Activated T-helper 2 cell treated with anti-CD3 and anti-CD28 coated beads, Interferon-gamma antibody, Interleukin-2, Interleukin-4, amounts not matched to agents 10 μg/mL and 5 μg/mL and 100 μg/mL, durations not matched to agents 14 hours and 24 hours and 36 hours (primary cell): ENCODE data around the gene RFNG. TPM values are rescaled to one million over a fixed set of nuclear protein-coding genes. Genes with fewer than 3 reads are reported as not detected.

Experiments used
- DNase-seq: peaks from one replicate; pipeline ENCODE4 v3.0.0; 2021; ENCODE audit warnings: low spot score
- H3K27ac Mint-ChIP-seq: one replicate; pipeline ENCODE4 v1.8.0; 2021; ENCODE audit warnings: mixed read lengths
- H3K27me3 Mint-ChIP-seq: one replicate; pipeline ENCODE4 v1.8.0; 2021; ENCODE audit warnings: low read depth, mixed read lengths
- H3K36me3 Mint-ChIP-seq: one replicate; pipeline ENCODE4 v1.8.0; 2021; ENCODE audit warnings: low read depth, mixed read lengths
- H3K4me1 Mint-ChIP-seq: one replicate; pipeline ENCODE4 v1.8.0; 2021; ENCODE audit warnings: low read depth, mixed read lengths
- H3K4me3 Mint-ChIP-seq: one replicate; pipeline ENCODE4 v1.8.0; 2021; ENCODE audit warnings: low read depth, mild to moderate bottlenecking, moderate library complexity, mixed read lengths
- H3K9me3 Mint-ChIP-seq: one replicate; pipeline ENCODE4 v1.8.0; 2021; ENCODE audit warnings: mixed read lengths
- intact Hi-C: fragments of 100-400 bp; cut with micrococcal nuclease; formaldehyde crosslinking; loops from one replicate; pipeline ENCODE4 v1.15.1; 2023
- total RNA-seq: library from RNA; stranded (reverse); gene quantifications from 2 replicates; pipeline ENCODE4 v1.2.3, GENCODE V29; 2022

RFNG gene
- total RNA-seq, 1 donor from 2014 or later, result 21.8 TPM

- Mint-ChIP-seq H3K9me3 (no peaks in the 10 kb centered on the region), H3K36me3 (peaks cover 7% of the 10 kb centered on the region), H3K4me3 (no peak overlapping the region), H3K27ac (no peak overlapping the region), H3K4me1 (peaks cover 7% of the 10 kb centered on the region), H3K27me3 (no peaks in the 10 kb centered on the region)
- intact Hi-C loops, result no loop called here
- no peak for DNase-seq
Observed at GRCh38 chr17:82018152-82018988, 33.2 kb downstream of the RFNG start.

GRCh38 chr17:82017612-82018151 lies 33.9 kb downstream of the RFNG start:
- Mint-ChIP-seq H3K4me3 (no peak overlapping the region), H3K4me1 (peaks cover 7% of the 10 kb centered on the region), H3K27ac (no peak overlapping the region), H3K9me3 (no peaks in the 10 kb centered on the region), H3K36me3 (peaks cover 7% of the 10 kb centered on the region), H3K27me3 (no peaks in the 10 kb centered on the region)
- intact Hi-C loops, result no loop called here
- DNase-seq, result no peak

- Mint-ChIP-seq H3K9me3 (no peaks in the 10 kb centered on the region), H3K36me3 (peaks cover 7% of the 10 kb centered on the region), H3K4me1 (peaks cover 7% of the 10 kb centered on the region), H3K27ac (no peak overlapping the region), H3K27me3 (no peaks in the 10 kb centered on the region), H3K4me3 (no peak overlapping the region)
- intact Hi-C loops, result no loop called here
- no peak for DNase-seq
Observed at GRCh38 chr17:82016875-82017459, 34.6 kb downstream of the RFNG start.

- no peak for DNase-seq
- Mint-ChIP-seq H3K36me3 (peaks cover 7% of the 10 kb centered on the region), H3K27ac (no peak overlapping the region), H3K27me3 (no peaks in the 10 kb centered on the region), H3K4me1 (peaks cover under 1% of the 10 kb centered on the region), H3K9me3 (no peaks in the 10 kb centered on the region), H3K4me3 (no peak overlapping the region)
- intact Hi-C loops, result no loop called here
Observed at GRCh38 chr17:82016061-82016874, 35.3 kb downstream of the RFNG start.

DNA sequence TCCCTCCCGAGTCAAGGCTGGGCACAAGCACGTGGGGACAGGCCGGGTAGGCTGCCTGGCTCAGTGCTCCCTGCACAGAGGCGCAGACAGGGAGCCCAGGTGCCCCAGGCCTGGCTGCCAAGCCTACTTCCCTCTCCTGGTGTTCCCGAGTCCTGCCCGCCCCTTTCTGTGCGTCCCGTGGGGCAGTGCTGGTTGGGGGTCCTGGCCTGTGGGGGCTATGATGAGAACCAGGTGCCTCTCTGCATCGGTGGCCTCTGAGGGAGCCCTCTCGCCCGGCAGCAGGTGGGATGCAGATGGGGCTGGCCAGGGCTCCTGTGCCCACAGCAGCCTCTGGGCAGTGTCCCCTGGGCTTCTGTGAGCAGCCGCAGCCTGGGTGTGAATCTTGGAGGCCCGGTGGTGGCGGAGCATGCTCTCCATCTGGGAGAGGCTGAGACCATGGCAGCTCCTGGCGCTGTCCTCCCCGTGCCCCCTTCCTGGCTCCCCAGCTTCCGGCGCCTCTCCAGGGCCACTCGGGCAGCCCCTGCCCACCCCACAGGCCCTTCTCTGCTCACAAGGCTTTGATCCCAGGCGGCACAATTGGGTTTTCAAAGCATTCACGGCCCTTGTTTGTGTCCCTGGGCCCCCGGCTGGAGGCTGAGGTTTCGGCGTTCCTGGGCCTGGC lies 36.2 kb downstream of the RFNG start:
- intact Hi-C loops, result no loop called here
- Mint-ChIP-seq H3K27ac (no peak overlapping the region), H3K36me3 (peaks cover 7% of the 10 kb centered on the region), H3K4me3 (no peak overlapping the region), H3K4me1 (no peaks in the 10 kb centered on the region), H3K9me3 (no peaks in the 10 kb centered on the region), H3K27me3 (no peaks in the 10 kb centered on the region)
- DNase-seq, result no peak

GRCh38 chr17:82014971-82015310 lies 36.7 kb downstream of the RFNG start:
- H3K27ac Mint-ChIP-seq, result no peak overlapping the region
- H3K36me3 Mint-ChIP-seq, result peaks cover 7% of the 10 kb centered on the region
- H3K9me3 Mint-ChIP-seq, result no peaks in the 10 kb centered on the region
- no peaks in the 10 kb centered on the region for H3K4me1 Mint-ChIP-seq
- intact Hi-C loops, result no loop called here
- H3K27me3 Mint-ChIP-seq, result no peaks in the 10 kb centered on the region
- no peak for DNase-seq
- no peak overlapping the region for H3K4me3 Mint-ChIP-seq

- Mint-ChIP-seq H3K27ac (no peak overlapping the region), H3K4me1 (no peaks in the 10 kb centered on the region), H3K36me3 (peaks cover 7% of the 10 kb centered on the region), H3K4me3 (no peak overlapping the region), H3K27me3 (no peaks in the 10 kb centered on the region), H3K9me3 (no peaks in the 10 kb centered on the region)
- intact Hi-C loops, result no loop called here
- DNase-seq, result no peak
Observed at GRCh38 chr17:82014432-82014831, 37.2 kb downstream of the RFNG start.

DNA sequence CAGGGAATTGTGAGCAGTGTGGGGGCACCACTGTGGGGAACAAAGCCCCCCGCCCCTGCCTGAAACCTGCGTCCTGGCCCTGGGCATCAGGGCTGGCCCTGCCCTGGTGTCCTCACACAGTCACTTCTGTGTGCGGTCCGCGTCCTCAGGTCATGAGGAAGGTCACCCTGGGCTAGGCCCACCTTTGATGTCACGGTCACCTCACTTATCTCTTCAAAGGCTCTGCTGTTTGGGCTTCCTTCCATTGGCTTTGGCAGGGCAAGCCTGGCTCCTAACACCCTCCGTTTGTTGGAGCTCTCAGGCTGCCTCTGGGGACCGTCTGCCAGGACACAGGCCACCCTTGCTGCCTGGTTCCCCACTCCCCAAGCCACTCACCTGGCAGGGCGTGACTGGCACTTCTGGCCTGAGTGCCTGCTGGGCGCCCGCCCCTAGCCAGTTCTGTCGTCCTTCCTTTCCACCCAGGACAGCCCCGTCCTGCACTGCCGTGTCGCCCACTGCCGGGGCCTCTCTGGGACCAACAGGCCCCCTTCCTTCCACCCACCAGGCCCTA lies 37.8 kb downstream of the RFNG start:
- Mint-ChIP-seq H3K36me3 (peaks cover 6% of the 10 kb centered on the region), H3K9me3 (no peaks in the 10 kb centered on the region), H3K27ac (no peak overlapping the region), H3K27me3 (no peaks in the 10 kb centered on the region), H3K4me1 (no peaks in the 10 kb centered on the region), H3K4me3 (no peak overlapping the region)
- DNase-seq, result no peak
- intact Hi-C loops, result no loop called here

GRCh38 chr17:82013341-82013740 lies 38.3 kb downstream of the RFNG start:
- Mint-ChIP-seq H3K9me3 (no peaks in the 10 kb centered on the region), H3K27me3 (no peaks in the 10 kb centered on the region), H3K36me3 (peaks cover 1% of the 10 kb centered on the region)

GRCh38 chr17:82012640-82013295 lies 38.8 kb downstream of the RFNG start:
- no peak overlapping the region for H3K27ac Mint-ChIP-seq
- no peaks in the 10 kb centered on the region for H3K27me3 Mint-ChIP-seq
- no peak for DNase-seq
- intact Hi-C loops, result no loop called here
- no peaks in the 10 kb centered on the region for H3K9me3 Mint-ChIP-seq
- no peak overlapping the region for H3K4me3 Mint-ChIP-seq
- H3K36me3 Mint-ChIP-seq, result no peaks in the 10 kb centered on the region
- no peaks in the 10 kb centered on the region for H3K4me1 Mint-ChIP-seq

More at GRCh38 chr17:82013341-82013740, 38.3 kb downstream of the RFNG start:
- Mint-ChIP-seq H3K4me1 (no peaks in the 10 kb centered on the region), H3K4me3 (no peak overlapping the region), H3K27ac (no peak overlapping the region)
- intact Hi-C loops, result no loop called here
- no peak for DNase-seq

DNA sequence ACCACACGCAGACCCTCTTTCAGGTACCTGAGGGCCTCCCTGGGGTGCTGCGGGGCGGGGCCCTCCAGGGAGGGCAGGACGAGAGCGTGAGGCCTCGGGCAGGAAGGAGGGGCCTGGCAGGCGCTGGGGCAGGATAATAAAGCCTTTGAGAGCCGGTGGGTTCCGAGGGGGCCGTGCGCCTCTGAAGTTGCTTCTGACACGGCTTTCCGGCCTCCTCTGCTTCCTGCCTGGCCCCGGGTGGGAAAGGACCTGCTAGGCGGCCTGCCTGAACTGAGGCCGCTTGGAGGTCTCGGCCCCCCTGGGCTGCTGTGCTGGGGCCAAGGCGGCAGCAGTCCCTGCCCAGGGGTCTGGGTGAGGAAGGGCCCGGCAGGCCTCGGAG lies 39.4 kb downstream of the RFNG start:
- H3K9me3 Mint-ChIP-seq, result no peaks in the 10 kb centered on the region
- H3K27ac Mint-ChIP-seq, result no peak overlapping the region
- no peaks in the 10 kb centered on the region for H3K4me1 Mint-ChIP-seq
- no peaks in the 10 kb centered on the region for H3K36me3 Mint-ChIP-seq
- intact Hi-C loops, result no loop called here
- H3K4me3 Mint-ChIP-seq, result no peak overlapping the region
- no peak for DNase-seq
- H3K27me3 Mint-ChIP-seq, result no peaks in the 10 kb centered on the region

DNA sequence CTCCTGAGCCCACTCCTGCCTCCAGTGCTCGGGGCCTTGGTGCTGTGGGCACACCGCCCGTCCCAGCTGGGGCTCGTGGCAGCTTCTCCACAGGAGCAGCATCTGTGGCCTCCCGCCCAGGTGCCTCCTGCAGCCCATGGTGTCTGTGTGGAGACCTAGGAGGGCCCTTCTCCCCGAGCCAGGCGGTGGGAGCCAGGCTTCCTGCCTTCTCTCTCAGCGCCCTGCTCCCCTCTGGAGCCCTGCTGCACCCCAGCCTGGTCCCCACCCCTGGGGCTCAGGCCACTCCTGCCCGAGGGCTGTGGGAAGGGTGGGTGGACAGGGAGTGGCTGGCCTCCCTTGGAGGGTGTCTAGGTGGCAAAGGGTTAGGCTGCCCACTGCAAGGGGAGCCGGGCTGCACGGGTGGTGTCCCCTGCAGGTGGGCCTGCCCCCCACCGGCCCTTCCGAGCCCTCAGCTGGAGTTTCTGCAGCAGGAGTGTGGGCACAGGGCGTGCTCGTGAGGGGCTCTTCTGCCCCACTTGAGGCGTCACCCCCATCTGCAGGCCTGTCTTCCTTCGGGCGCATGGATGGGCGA lies 39.9 kb downstream of the RFNG start:
- intact Hi-C loops, result no loop called here
- Mint-ChIP-seq H3K4me3 (no peak overlapping the region), H3K9me3 (no peaks in the 10 kb centered on the region), H3K27me3 (no peaks in the 10 kb centered on the region), H3K4me1 (no peaks in the 10 kb centered on the region), H3K27ac (no peak overlapping the region), H3K36me3 (no peaks in the 10 kb centered on the region)
- DNase-seq, result no peak
